ENCODE measurements around the gene B3GNT9.

DNA sequence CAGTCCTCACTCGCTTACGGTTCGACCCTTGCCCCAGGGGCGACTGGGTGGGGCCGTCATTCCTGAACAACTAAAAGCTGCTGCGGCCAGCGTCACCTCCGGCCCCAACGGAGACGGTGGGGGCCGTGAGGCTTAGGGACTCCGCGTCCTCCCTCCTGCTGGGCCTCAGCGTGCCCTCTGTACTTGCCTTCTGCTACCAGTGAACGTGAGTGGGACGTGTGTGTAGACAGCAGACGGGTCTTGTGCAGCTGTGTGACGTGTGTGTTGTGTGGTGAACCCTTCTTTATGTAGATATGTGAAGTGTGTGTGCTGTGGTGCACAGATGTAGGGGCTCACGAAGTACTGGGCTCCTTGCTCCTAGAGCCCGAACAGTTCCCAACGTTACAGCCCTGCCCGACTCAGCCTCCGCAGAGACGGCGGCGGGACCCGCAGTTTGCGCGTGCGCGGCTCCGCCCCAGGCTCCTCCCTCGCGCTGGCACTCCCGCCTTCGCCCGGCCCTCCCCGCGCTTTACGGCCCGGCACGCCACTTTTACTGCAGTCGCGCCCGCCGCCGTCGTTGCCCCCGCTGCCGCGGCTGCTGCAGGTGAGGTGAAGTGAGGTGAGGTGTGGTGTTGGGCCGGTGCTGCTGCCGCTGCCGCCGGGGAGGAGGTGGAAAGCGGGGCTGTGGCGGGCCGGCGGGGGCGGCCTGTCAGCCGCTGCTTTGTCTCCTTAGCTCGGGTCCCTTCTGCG lies 41.2 kb downstream of the B3GNT9 start, which contains the start of gene PHAF1:
- TF ChIP-seq, protein P1, sequence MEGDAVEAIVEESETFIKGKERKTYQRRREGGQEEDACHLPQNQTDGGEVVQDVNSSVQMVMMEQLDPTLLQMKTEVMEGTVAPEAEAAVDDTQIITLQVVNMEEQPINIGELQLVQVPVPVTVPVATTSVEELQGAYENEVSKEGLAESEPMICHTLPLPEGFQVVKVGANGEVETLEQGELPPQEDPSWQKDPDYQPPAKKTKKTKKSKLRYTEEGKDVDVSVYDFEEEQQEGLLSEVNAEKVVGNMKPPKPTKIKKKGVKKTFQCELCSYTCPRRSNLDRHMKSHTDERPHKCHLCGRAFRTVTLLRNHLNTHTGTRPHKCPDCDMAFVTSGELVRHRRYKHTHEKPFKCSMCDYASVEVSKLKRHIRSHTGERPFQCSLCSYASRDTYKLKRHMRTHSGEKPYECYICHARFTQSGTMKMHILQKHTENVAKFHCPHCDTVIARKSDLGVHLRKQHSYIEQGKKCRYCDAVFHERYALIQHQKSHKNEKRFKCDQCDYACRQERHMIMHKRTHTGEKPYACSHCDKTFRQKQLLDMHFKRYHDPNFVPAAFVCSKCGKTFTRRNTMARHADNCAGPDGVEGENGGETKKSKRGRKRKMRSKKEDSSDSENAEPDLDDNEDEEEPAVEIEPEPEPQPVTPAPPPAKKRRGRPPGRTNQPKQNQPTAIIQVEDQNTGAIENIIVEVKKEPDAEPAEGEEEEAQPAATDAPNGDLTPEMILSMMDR (IDR thresholded peaks at IDR 0.05), result no peak
- peak in 1 of 2 donors; percentile 79 for TF ChIP-seq POLR2A (IDR thresholded peaks at IDR 0.05)
